ENCODE measurements around the gene TMEM135. TPM values are rescaled to one million over a fixed set of nuclear protein-coding genes. Genes with fewer than 3 reads are reported as not detected.
"Not testable (repeated sequence)": the region's sequence is repeated elsewhere in the genome, so short reads cannot be mapped to it uniquely, and the experiment has no call there.

Gene TMEM135
- total RNA-seq, 3 donors from 2014 or later: 38.3 to 46.8 (median 43.2) TPM

- H3K36me3 ChIP-seq: no peaks in the 10 kb centered on the region
- intact Hi-C loops (cut with DNase I; ENCODE audit: low total_unique reads): no loop called here
- no peak overlapping the region for H3K4me3 ChIP-seq
- peaks cover 6 to 23% of the 10 kb centered on the region in 2 donors for H3K9me3 ChIP-seq
- H3K27ac ChIP-seq: no peak overlapping the region
- no peaks in the 10 kb centered on the region for H3K4me1 ChIP-seq
- no peak for DNase-seq (ENCODE audit: low spot score in 2 of 2)
- TF ChIP-seq POLR2AphosphoS5 (IDR thresholded peaks at IDR 0.05): no peak
- TF ChIP-seq POLR2A (IDR thresholded peaks at IDR 0.05): no peak
- TF ChIP-seq CTCF (IDR thresholded peaks at IDR 0.05): no peak
- no peaks in the 10 kb centered on the region for H3K27me3 ChIP-seq
Measured at GRCh38 chr11:87092159-87092558, 54.4 kb downstream of the TMEM135 start.

DNA sequence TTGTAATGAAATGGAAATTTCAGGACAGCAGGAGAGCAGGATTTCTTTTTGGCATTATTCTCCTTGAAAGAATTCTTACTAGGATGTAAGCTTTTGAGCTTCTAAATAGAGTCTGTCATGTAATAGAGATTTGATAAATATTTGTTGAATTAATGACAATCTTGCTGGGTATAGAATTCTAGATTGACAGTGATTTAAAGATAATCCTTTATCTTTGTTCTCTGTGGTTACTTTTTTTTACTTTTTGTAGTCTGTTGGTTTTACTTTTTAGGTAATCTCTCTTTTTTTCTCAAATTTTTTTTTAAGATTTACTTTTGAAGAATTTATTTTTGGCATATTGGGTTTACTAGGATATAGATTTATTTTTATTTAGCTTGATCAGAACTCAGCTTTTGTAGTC is 54.8 kb downstream of the TMEM135 start:
- H3K27me3 ChIP-seq: no peaks in the 10 kb centered on the region
- no peaks in the 10 kb centered on the region for H3K4me1 ChIP-seq
- no peak overlapping the region for H3K27ac ChIP-seq
- intact Hi-C loops (cut with DNase I; ENCODE audit: low total_unique reads): no loop called here
- no peak for DNase-seq (ENCODE audit: low spot score in 2 of 2)
- no peaks in the 10 kb centered on the region for H3K36me3 ChIP-seq
- no peak overlapping the region for H3K4me3 ChIP-seq
- H3K9me3 ChIP-seq: peaks cover 6 to 23% of the 10 kb centered on the region in 2 donors
- TF ChIP-seq POLR2AphosphoS5 (IDR thresholded peaks at IDR 0.05): no peak
- no peak for TF ChIP-seq CTCF (IDR thresholded peaks at IDR 0.05)
- no peak for TF ChIP-seq POLR2A (IDR thresholded peaks at IDR 0.05)

GRCh38 chr11:87097582-87097981 is 59.8 kb downstream of the TMEM135 start:
- intact Hi-C loops (cut with DNase I; ENCODE audit: low total_unique reads): no loop called here
- no peak overlapping the region for H3K4me3 ChIP-seq
- no peak for DNase-seq (ENCODE audit: low spot score in 2 of 2)
- peaks cover 6 to 12% of the 10 kb centered on the region in 2 donors for H3K9me3 ChIP-seq
- TF ChIP-seq POLR2A (IDR thresholded peaks at IDR 0.05) (no peak), POLR2AphosphoS5 (IDR thresholded peaks at IDR 0.05) (no peak), CTCF (IDR thresholded peaks at IDR 0.05) (peak in 1 of 3 donors; percentile 24)
- no peaks in the 10 kb centered on the region for H3K36me3 ChIP-seq
- H3K27ac ChIP-seq: no peak overlapping the region
- H3K4me1 ChIP-seq: no peaks in the 10 kb centered on the region
- no peaks in the 10 kb centered on the region for H3K27me3 ChIP-seq

DNA sequence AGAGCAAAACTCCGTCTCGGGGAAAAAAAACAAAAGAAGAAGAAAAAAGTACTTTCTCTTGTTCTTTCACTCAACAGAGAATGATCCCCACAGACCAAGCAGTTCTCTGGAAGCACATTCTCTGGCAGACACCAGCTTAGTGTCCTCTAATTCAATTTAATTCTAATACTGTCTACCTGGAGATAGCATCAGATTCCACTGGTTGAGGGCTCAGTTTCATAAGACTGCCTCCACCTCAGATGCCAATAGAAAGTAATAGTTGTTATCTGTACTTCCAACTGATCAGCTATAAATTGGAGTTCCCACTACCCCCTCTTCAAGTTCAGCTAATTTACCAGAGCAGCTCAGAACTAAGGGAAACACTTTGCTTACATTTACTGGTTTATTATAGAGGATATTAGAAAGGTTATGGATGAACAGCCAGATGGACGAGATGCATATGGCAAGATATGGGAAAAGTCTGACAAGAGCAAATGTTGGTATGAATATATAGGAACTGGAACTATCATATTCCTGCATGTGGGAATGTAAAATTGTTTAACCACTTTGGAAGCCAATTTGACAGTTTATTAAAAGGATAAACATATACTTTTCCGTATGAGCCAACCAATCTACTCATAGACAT is 64.3 kb downstream of the TMEM135 start:
- Histone ChIP-seq H3K4me1 (no peaks in the 10 kb centered on the region), H3K36me3 (no peaks in the 10 kb centered on the region), H3K27me3 (no peaks in the 10 kb centered on the region), H3K9me3 (no peaks in the 10 kb centered on the region), H3K4me3 (no peak overlapping the region), H3K27ac (no peak overlapping the region)
- no peak for TF ChIP-seq POLR2AphosphoS5 (IDR thresholded peaks at IDR 0.05)
- no peak for TF ChIP-seq CTCF (IDR thresholded peaks at IDR 0.05)
- TF ChIP-seq POLR2A (IDR thresholded peaks at IDR 0.05): no peak
- intact Hi-C loops (cut with DNase I; ENCODE audit: low total_unique reads): no loop called here
- DNase-seq (ENCODE audit: low spot score in 2 of 2): no peak

GRCh38 chr11:87105826-87106225 is 68.1 kb downstream of the TMEM135 start:
- intact Hi-C loops (cut with DNase I; ENCODE audit: low total_unique reads); DNase-seq (ENCODE audit: low spot score in 2 of 2); H3K27me3 ChIP-seq; H3K27ac ChIP-seq; H3K9me3 ChIP-seq; H3K4me3 ChIP-seq; H3K36me3 ChIP-seq; H3K4me1 ChIP-seq: not testable (repeated sequence)

DNA sequence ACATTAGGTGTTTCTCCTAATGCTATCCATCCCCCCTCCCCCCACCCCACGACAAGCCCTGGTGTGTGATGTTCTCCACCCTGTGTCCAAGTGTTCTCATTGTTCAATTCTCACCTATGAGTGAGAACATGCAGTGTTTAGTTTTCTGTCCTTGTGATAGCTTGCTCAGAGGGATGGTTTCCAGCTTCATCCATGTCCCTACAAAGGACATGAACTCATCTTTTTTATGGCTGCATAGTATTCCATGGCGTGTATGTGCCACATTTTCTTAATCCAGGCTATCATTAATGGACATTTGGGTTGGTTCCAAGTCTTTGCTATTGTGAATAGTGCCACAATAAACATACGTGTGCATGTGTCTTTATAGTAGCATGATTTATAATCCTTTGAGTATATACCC is 69.6 kb downstream of the TMEM135 start:
- H3K27ac ChIP-seq; H3K4me3 ChIP-seq; H3K9me3 ChIP-seq; H3K27me3 ChIP-seq; H3K36me3 ChIP-seq; DNase-seq (ENCODE audit: low spot score in 2 of 2); H3K4me1 ChIP-seq; intact Hi-C loops (cut with DNase I; ENCODE audit: low total_unique reads): not testable (repeated sequence)

All from breast epithelium (tissue), 4 donors.